ENCODE data around the gene PTPRM. TPM values are rescaled to one million over a fixed set of nuclear protein-coding genes. Genes with fewer than 3 reads are reported as not detected.

Gene PTPRM
- total RNA-seq, 1 experiment from 2014 or later: 14.5 TPM

GRCh38 chr18:8050616-8051329 is 483.7 kb downstream of the PTPRM start:
- POLR2A ChIA-PET: no interaction called here

More at GRCh38 chr18:8050616-8051329, 483.7 kb downstream of the PTPRM start:
- Histone ChIP-seq H3K4me3 (replicated peaks in 1 of 2; ENCODE audit: low read depth in 1 of 2, low read length in 2 of 2) (no peak overlapping the region), H2AFZ (ENCODE audit: low read depth, low read length, poor library complexity, severe bottlenecking) (no peak overlapping the region), H3K27ac (ENCODE audit: low read depth, low read length) (no peak overlapping the region), H3K9me2 (ENCODE audit: insufficient read depth) (no peaks in the 10 kb centered on the region), H3K36me3 (ENCODE audit: control insufficient read depth in 1 of 2, insufficient read depth in 2 of 2, low read length in 2 of 2) (no peaks in the 10 kb centered on the region), H3K9me3 (ENCODE audit: control insufficient read depth in 1 of 2, insufficient read depth in 1 of 2, low read depth in 1 of 2, low read length in 2 of 2) (no peaks in the 10 kb centered on the region), H3K79me2 (ENCODE audit: insufficient read depth, low read length) (no peaks in the 10 kb centered on the region), H3K4me2 (ENCODE audit: low read length) (no peak overlapping the region), H4K20me1 (ENCODE audit: insufficient read depth) (no peaks in the 10 kb centered on the region), H3K4me1 (ENCODE audit: control insufficient read depth in 1 of 2, insufficient read depth in 2 of 2, low read length in 2 of 2) (peaks cover 3 to 10% of the 10 kb centered on the region in 2 experiments; a peak in 2 of 4 replicates), H3K27me3 (ENCODE audit: insufficient read depth, low read length) (no peaks in the 10 kb centered on the region), H3K9ac (ENCODE audit: low read length) (no peak overlapping the region)
- BruUV-seq (replicated peaks): no TSS peak
- intact Hi-C loops (cut with micrococcal nuclease): no loop called here
- TF ChIP-seq REST (IDR thresholded peaks at IDR 0.05; ENCODE audit: low read depth): no peak
- TF ChIP-seq JUND (IDR thresholded peaks at IDR 0.05): no peak
- no peak for TF ChIP-seq CTCF (IDR thresholded peaks at IDR 0.05 in 2 of 3, conservative IDR thresholded peaks at IDR 0.05 in 1 of 3; ENCODE audit: borderline replicate concordance in 1 of 3, insufficient read depth in 1 of 3, low read depth in 2 of 3, low read length in 2 of 3)
- TF ChIP-seq POLR2AphosphoS5 (IDR thresholded peaks at IDR 0.05; ENCODE audit: low read depth, low read length): no peak
- TF ChIP-seq TCF7L2 (IDR thresholded peaks at IDR 0.05; ENCODE audit: borderline replicate concordance, extremely low read depth, insufficient read depth, insufficient read length): no peak
- no peak for TF ChIP-seq SIN3A (IDR thresholded peaks at IDR 0.05; ENCODE audit: low read depth)
- TF ChIP-seq EZH2 (IDR thresholded peaks at IDR 0.05): no peak
- ATAC-seq (no peak), DNase-seq (ENCODE audit: low read depth, low spot score) (no peak)
- CTCF ChIA-PET: no interaction called here
- RAD21 ChIA-PET (ENCODE audit: low non-redundant PET in 1 of 2, low total read pairs in 2 of 2, uncharacterized antibody in 2 of 2, unreplicated experiment in 2 of 2): no interaction called here

Data from HCT116 (cell line).